Neural cell (in vitro differentiated cells): ENCODE results near the gene VWC2. TPM values are rescaled to one million over a fixed set of nuclear protein-coding genes. Genes with fewer than 3 reads are reported as not detected.

Experiments
- H2AFZ ChIP-seq: fragments of 200-600, 300-800 bp; sonication (generic), shearing (Covaris generic); 2 replicates; pipeline ENCODE4 v1.6.0; 2014; ENCODE audit warnings: low read depth, mild to moderate bottlenecking, antibody characterized with exemption, low read length, moderate library complexity
- H3F3A ChIP-seq: fragments of 200-600 bp; shearing (Covaris generic); 2 replicates; pipeline ENCODE4 v1.6.1; 2016; ENCODE audit warnings: mild to moderate bottlenecking, moderate library complexity, mixed read lengths, antibody characterized with exemption, low read length; ENCODE audit not compliant: insufficient read depth, poor library complexity, severe bottlenecking
- H3K27ac ChIP-seq: fragments of 200-600, 300-800 bp; sonication (generic), shearing (Covaris generic); 2 replicates; pipeline ENCODE4 v1.5.1; 2014; ENCODE audit warnings: mild to moderate bottlenecking, low read length, moderate library complexity
- H3K27me3 ChIP-seq: fragments of 300-800, 200-600 bp; sonication (generic), shearing (Covaris generic); 2 replicates; pipeline ENCODE4 v1.6.0; 2014; ENCODE audit warnings: mild to moderate bottlenecking, low read depth, low read length, moderate library complexity; ENCODE audit not compliant: insufficient read depth
- H3K36me3 ChIP-seq: fragments of 300-800, 200-600 bp; sonication (generic), shearing (Covaris generic); 2 replicates; pipeline ENCODE4 v1.5.1; 2014; ENCODE audit warnings: mild to moderate bottlenecking, antibody characterized with exemption, low read length, moderate library complexity; ENCODE audit not compliant: insufficient read depth
- H3K4me2 ChIP-seq: fragments of 300-800, 200-600 bp; sonication (generic), shearing (Covaris generic); 2 replicates; pipeline ENCODE4 v1.6.0; 2014; ENCODE audit warnings: mild to moderate bottlenecking, low read length
- H3K4me3 ChIP-seq: fragments of 300-800, 200-600 bp; sonication (generic), shearing (Covaris generic); 2 replicates; pipeline ENCODE4 v1.5.1; 2014; ENCODE audit warnings: mild to moderate bottlenecking, low read length, moderate library complexity
- H3K79me2 ChIP-seq: fragments of 200-600 bp; shearing (Covaris generic); replicated peaks from 2 replicates; pipeline ENCODE4 v1.6.0; 2014; ENCODE audit warnings: mild to moderate bottlenecking, low read length, moderate library complexity; ENCODE audit not compliant: insufficient read depth
- H3K9ac ChIP-seq: fragments of 300-800, 200-600 bp; sonication (generic), shearing (Covaris generic); 2 replicates; pipeline ENCODE4 v1.6.1; 2016; ENCODE audit warnings: mild to moderate bottlenecking, low read length, mixed read lengths
- H3K9me2 ChIP-seq: fragments of 200-600 bp; shearing (Covaris generic); 2 replicates; pipeline ENCODE4 v1.6.1; 2016; ENCODE audit warnings: mild to moderate bottlenecking, low read length, mixed read lengths; ENCODE audit not compliant: insufficient read depth
- H3K9me3 ChIP-seq: fragments of 200-600, 300-800 bp; sonication (generic), shearing (Covaris generic); 2 replicates; pipeline ENCODE4 v1.6.1; 2016; ENCODE audit warnings: mild to moderate bottlenecking, mixed run types, low read length, moderate library complexity, mixed read lengths
- H4K20me1 ChIP-seq: fragments of 200-600 bp; shearing (Covaris generic); 2 replicates; pipeline ENCODE4 v1.6.1; 2016; ENCODE audit warnings: mild to moderate bottlenecking, mixed run types; ENCODE audit not compliant: insufficient read depth
- EP300 ChIP-seq: fragments of 450-650 bp; conservative IDR thresholded peaks from 2 replicates; pipeline ENCODE4 v1.6.1; 2014; ENCODE audit warnings: antibody characterized with exemption, mild to moderate bottlenecking, moderate library complexity; ENCODE audit not compliant: poor library complexity, severe bottlenecking
- EZH2 ChIP-seq: fragments of 200-600, 300-800 bp; shearing (Covaris generic), sonication (generic); IDR thresholded peaks from 2 replicates; pipeline ENCODE4 v1.6.1; 2014; ENCODE audit warnings: antibody characterized with exemption, low read length, borderline replicate concordance, mild to moderate bottlenecking; ENCODE audit not compliant: insufficient read depth, poor library complexity, severe bottlenecking
- MXI1 ChIP-seq: fragments of 450-650 bp; conservative IDR thresholded peaks from 2 replicates; pipeline ENCODE4 v1.6.1; 2014; ENCODE audit warnings: antibody characterized with exemption, mild to moderate bottlenecking; ENCODE audit not compliant: poor library complexity, severe bottlenecking
- POLR2AphosphoS5 ChIP-seq: IDR thresholded peaks from 2 replicates; pipeline ENCODE4 v1.6.1; 2012
- RAD21 ChIP-seq: fragments of 450-650 bp; conservative IDR thresholded peaks from 2 replicates; pipeline ENCODE4 v1.6.1; 2014; ENCODE audit warnings: antibody characterized with exemption, mild to moderate bottlenecking, moderate library complexity
- SMC3 ChIP-seq: fragments of 450-650 bp; conservative IDR thresholded peaks from 2 replicates; pipeline ENCODE4 v1.6.1; 2014; ENCODE audit warnings: antibody characterized with exemption, mild to moderate bottlenecking, moderate library complexity; ENCODE audit not compliant: poor library complexity
- TAF1 ChIP-seq: IDR thresholded peaks from 2 replicates; pipeline ENCODE4 v1.6.1; 2012; ENCODE audit warnings: low read depth
- polyA plus RNA-seq: library from polyadenylated mRNA; depleted of rRNA; stranded (reverse); fragments of >200 nt; gene quantifications from 2 replicates; pipeline ENCODE4 v1.2.3, GENCODE V29; 2014
- TF ChIP-seq, protein P1 (sequence below): fragments of 450-650 bp; IDR thresholded peaks from 2 replicates; pipeline ENCODE4 v1.5.1; 2014; ENCODE audit warnings: antibody characterized with exemption, mild to moderate bottlenecking, moderate library complexity; ENCODE audit not compliant: poor library complexity, severe bottlenecking
- TF ChIP-seq, protein P2 (sequence below): IDR thresholded peaks from 2 replicates; pipeline ENCODE4 v1.6.1; 2012; ENCODE audit warnings: borderline replicate concordance

Gene VWC2
- polyA plus RNA-seq, 1 donor from 2014 or later, result 4.6 TPM

DNA sequence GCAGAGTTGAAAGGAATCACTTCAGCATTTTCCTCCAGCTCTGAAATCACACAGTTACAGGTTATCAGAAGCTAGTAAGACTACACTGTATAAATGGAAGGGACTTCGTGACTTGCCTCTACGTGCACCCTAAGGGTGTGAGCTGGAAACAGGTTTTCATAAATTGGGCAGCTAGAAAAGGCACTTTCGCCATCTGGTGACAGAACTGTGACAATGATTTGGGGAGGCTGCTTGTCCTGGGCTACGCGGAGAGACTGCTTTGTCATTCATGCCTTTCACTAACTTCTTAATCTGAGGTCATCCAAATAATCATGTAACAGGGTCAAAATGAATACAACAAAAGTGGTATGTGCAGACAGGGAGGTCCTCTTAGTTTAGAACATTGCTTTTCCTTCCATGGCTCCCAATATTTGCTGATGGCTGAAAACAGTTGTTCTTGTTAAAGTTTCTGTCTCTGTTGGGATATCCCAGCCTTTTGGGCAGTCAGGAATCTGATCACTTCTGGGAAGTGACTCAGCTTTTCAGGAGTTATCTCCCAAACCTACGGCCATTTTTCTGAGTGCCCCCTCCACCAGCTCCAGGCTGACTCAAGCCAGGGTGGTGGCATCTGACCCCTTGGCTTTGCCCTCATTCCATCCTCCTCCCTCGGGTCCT is 17.8 kb downstream of the VWC2 start:
- TF ChIP-seq, protein P1, sequence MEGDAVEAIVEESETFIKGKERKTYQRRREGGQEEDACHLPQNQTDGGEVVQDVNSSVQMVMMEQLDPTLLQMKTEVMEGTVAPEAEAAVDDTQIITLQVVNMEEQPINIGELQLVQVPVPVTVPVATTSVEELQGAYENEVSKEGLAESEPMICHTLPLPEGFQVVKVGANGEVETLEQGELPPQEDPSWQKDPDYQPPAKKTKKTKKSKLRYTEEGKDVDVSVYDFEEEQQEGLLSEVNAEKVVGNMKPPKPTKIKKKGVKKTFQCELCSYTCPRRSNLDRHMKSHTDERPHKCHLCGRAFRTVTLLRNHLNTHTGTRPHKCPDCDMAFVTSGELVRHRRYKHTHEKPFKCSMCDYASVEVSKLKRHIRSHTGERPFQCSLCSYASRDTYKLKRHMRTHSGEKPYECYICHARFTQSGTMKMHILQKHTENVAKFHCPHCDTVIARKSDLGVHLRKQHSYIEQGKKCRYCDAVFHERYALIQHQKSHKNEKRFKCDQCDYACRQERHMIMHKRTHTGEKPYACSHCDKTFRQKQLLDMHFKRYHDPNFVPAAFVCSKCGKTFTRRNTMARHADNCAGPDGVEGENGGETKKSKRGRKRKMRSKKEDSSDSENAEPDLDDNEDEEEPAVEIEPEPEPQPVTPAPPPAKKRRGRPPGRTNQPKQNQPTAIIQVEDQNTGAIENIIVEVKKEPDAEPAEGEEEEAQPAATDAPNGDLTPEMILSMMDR, result peak; percentile 70
- peak; percentile 77 for TF ChIP-seq RAD21
- TF ChIP-seq EZH2, result no peak
- peak; percentile 81 for TF ChIP-seq SMC3
- no peak for TF ChIP-seq EP300
- H2AFZ ChIP-seq, result no peak overlapping the region
- H3K27ac ChIP-seq, result no peak overlapping the region
- no peaks in the 10 kb centered on the region for H3K79me2 ChIP-seq
- no peak overlapping the region for H3K9ac ChIP-seq
- no peaks in the 10 kb centered on the region for H4K20me1 ChIP-seq
- peaks cover 6% of the 10 kb centered on the region for H3F3A ChIP-seq
- no peaks in the 10 kb centered on the region for H3K9me3 ChIP-seq
- H3K4me3 ChIP-seq, result no peak overlapping the region
- H3K4me2 ChIP-seq, result no peak overlapping the region
- no peaks in the 10 kb centered on the region for H3K9me2 ChIP-seq
- H3K27me3 ChIP-seq, result no peaks in the 10 kb centered on the region
- no peaks in the 10 kb centered on the region for H3K36me3 ChIP-seq

DNA sequence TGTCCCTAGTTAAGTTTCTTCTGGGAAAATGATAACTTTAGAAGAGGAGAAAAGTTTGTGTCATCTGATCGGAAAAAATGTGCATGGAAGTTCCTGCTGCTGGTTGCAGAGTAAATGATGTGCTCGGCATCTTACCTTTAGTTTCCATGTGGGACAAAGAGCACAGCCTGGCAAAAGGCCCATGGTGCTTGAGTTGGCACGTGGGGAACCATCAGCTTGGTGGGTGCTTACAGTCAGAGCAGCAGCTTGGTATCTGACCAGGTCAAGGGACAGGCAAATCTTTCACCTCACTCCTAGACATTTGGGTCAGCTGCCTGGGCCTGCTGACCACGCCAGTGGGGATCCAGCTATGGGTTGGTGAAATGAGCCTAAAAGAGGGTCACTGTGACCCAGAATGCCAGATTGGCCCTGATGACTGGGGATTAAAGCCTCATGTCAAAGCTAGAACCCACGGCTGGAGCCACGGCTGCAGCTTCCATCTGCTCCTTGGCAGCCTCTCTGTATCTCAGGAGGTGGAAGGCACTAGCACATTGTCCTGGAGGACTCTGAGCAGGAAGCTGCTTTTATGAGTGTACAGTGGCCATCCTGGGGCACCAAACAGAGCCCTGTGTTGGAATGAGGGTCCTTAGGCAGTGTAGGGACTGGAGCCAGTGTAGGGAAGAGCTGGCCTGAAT is 24.7 kb downstream of the VWC2 start:
- Histone ChIP-seq H3K4me3 (no peak overlapping the region), H2AFZ (no peak overlapping the region), H3K79me2 (no peaks in the 10 kb centered on the region), H3K9me2 (no peaks in the 10 kb centered on the region), H3K27ac (no peak overlapping the region), H3K27me3 (no peaks in the 10 kb centered on the region), H4K20me1 (no peaks in the 10 kb centered on the region), H3K9me3 (no peaks in the 10 kb centered on the region), H3K9ac (no peak overlapping the region), H3F3A (no peaks in the 10 kb centered on the region), H3K4me2 (no peak overlapping the region), H3K36me3 (no peaks in the 10 kb centered on the region)
- no peak for TF ChIP-seq TAF1
- TF ChIP-seq MXI1, result no peak
- TF ChIP-seq, protein P1, result no peak
- no peak for TF ChIP-seq RAD21
- no peak for TF ChIP-seq POLR2AphosphoS5
- no peak for TF ChIP-seq EP300
- TF ChIP-seq EZH2, result no peak
- no peak for TF ChIP-seq SMC3
- TF ChIP-seq, protein P2, sequence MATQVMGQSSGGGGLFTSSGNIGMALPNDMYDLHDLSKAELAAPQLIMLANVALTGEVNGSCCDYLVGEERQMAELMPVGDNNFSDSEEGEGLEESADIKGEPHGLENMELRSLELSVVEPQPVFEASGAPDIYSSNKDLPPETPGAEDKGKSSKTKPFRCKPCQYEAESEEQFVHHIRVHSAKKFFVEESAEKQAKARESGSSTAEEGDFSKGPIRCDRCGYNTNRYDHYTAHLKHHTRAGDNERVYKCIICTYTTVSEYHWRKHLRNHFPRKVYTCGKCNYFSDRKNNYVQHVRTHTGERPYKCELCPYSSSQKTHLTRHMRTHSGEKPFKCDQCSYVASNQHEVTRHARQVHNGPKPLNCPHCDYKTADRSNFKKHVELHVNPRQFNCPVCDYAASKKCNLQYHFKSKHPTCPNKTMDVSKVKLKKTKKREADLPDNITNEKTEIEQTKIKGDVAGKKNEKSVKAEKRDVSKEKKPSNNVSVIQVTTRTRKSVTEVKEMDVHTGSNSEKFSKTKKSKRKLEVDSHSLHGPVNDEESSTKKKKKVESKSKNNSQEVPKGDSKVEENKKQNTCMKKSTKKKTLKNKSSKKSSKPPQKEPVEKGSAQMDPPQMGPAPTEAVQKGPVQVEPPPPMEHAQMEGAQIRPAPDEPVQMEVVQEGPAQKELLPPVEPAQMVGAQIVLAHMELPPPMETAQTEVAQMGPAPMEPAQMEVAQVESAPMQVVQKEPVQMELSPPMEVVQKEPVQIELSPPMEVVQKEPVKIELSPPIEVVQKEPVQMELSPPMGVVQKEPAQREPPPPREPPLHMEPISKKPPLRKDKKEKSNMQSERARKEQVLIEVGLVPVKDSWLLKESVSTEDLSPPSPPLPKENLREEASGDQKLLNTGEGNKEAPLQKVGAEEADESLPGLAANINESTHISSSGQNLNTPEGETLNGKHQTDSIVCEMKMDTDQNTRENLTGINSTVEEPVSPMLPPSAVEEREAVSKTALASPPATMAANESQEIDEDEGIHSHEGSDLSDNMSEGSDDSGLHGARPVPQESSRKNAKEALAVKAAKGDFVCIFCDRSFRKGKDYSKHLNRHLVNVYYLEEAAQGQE, result no peak
